GM18498 (cell line): ENCODE measurements around the gene DOCK1.
"Not testable (repeated sequence)": the region's sequence is repeated elsewhere in the genome, so short reads cannot be mapped to it uniquely, and the experiment has no call there.

Experiments
- ATAC-seq: cut with Tn5 transposase; IDR thresholded peaks from one replicate; pipeline ENCODE4 v1.9.1; 2021; ENCODE audit warnings: mild to moderate bottlenecking, moderate library complexity; ENCODE audit not compliant: unreplicated experiment

The DOCK1 gene

DNA sequence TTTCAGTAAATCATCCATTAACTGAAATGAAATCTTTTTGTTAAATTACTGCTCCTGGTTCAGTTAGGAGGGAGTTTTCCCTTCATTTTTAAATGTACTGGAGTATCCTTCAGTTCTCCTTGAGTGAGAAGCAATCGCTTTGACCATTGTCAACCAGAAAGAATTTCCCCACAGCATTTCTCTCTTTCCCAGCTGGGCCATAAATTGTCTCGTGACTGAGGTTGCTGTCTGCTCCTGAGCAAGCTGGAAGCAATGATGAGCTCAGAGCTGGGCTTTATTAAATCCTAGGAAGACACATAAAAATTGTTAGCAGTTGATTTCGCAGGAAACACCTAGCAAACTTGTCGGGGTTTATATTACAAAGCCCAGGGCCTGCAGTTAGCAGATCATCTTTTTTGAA is 393.2 kb downstream of the DOCK1 start:
- ATAC-seq = no peak

DNA sequence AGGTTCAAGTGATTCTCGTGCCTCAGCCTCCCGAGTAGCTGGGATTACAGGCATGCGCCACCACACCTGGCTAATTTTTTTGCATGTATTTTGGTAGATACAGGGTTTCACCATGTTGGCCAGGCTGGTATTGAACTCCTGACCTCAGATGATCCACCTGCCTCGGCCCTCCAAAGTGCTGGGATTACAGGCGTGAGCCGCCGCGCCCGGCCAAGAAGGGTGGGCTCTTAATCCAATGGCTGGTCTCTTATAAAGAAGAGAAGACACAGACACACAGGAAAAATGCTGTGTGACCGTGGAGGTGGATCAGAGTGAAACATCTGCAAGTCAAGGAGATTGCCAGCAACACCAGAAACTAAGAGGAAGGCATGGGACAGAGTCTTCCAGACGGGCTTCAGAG is 394.0 kb downstream of the DOCK1 start:
- not testable (repeated sequence) for ATAC-seq

DNA sequence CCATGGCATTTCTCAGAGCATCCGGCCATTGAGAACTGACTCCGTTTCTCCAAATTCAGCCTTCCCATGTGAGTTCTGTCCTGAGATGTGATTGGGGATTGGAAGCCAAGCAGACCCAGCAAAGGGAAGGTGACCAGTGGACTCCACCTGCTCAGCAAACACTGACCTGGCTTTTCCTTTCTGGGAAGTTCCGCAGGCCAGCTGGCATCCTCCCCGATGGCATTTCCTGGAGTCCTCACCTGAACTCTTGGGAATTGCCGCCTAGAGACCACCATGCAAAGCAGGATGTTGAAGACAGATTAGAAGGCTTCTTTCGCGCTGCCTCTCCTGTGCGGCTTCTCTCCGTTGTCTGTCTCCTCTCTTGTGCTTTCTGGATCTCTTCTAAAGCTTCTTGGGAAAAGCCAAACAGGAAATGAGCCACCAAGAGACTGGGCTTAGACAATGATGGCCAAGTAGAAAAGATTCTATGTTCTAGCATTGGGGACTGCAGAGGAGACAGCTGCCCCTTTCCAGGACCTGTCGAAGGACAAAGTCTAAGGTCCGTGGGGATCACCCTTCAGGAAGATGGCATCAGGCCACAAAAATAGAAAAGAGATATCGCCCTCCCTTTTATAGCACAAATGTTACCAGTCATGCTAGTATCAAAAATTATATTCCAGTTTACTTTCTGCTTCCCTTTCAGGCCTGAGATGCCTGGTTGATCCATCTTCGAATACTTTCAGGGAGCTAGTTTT is 394.9 kb downstream of the DOCK1 start:
- no peak for ATAC-seq

DNA sequence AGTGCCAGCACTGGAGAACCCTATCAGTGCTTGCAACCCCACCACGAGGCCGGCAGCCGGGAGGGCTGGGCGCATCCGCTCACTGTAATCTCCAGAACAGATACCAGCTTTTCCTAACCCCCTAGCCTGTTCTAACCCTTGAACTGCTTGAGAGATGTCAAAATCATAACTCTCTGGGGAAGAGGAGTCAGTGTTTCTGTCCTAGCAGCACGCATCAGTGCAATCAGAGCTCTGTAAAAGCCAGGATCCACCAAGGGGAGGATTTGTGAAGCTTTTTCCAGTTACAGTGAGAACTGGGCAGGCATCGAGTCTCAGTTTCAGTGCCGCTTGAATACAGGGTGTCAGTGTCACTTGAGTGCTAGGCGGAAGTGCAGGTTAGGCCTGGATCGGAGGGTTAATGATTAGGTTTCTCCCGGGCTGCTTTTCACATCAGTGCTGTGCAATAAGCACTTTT is 395.7 kb downstream of the DOCK1 start:
- ATAC-seq = no peak

DNA sequence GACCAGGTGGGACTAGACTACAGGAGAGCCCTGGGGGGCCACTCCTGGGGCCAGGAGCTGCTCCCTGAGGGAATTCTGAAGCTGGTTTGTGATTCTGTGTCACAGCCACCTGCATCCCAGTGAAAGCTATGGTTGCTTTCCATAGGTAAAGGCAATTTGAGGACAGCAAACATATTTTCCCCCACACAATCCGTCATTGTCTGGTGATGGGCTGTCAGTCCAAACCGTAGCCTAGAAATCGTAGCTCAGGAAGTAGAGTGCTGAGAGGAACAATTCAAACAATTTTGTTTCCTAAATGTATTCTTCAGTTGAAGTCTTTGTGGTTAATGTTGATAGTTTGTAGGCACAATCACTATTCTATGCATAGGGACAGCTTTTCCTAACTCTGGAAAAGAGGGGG is 397.1 kb downstream of the DOCK1 start:
- ATAC-seq = no peak

DNA sequence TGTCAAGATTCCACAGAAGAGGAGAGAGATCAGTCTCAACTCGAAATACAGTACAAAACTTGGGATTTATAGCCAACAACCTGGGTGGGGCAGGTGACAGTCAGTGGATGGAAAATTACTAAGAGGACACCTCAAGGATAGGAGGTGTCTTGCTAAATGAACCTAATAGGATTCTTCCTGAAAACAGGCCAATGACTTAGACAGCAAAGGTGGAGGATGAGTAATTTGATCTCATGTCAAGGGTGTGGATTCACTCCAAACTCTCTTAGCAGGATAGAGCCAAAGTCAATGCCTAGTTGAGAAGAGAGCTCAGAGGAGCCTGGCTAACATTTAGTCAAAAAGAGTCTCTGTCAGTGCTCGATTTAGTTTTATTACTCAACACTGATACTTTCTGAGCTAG is 397.9 kb downstream of the DOCK1 start:
- no peak for ATAC-seq

DNA sequence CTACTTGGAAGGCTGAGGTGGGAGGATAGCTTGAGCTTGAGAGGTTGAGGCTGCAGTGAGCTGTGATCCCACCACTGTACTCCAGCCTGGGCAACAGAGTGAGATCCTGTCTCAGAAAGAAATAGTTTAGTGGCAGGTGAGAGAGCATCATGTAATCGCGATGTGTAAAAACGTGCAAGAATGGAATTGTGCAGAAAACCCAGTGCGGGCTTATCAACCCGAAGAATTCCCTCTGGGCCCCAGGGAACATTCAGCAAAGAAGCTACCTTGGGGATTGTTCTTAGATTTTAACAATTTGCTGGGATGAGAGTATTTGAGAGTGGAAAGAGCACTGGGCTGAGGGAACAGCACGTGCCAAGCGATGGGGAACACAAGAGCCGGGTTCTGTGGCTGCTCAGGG is 398.5 kb downstream of the DOCK1 start:
- ATAC-seq = no peak

DNA sequence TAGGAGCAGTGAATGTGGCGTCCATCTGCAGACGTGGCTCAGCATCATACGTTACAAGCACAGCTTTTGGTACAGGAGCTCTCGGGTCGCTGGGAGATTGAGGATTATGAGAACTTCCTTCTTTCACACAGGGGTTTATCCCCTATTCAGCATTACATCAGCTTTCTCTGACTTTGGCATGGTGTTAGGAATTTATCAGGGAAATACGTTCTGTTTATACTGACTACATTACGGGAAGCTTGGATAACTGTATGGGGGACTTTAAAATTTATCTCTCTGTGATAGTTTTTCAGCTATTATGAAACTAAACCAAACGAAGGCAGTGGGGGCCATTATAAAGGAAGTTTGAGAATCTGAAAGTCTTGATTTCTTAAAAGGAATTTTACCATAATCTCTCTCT is 401.3 kb downstream of the DOCK1 start:
- no peak for ATAC-seq

DNA sequence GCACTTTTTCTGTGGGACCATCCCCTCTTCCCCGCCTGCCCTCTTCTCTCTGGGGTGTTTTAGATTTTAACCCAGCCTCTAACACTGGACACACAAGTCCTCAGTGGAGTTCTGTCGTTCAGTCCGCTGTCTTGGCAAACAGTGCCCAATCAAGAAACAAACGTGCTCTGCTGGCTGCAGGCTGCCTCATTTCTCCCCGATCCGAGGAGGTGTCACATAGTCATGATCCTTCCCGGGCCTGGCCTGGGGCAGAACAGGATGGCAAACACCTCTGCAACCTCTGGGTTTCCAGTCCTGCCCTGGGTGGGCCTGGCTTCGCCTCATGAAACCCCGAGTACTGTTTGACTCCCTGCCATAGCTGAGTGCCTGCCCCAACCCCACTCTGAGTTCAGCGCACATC is 402.1 kb downstream of the DOCK1 start:
- ATAC-seq = no peak

DNA sequence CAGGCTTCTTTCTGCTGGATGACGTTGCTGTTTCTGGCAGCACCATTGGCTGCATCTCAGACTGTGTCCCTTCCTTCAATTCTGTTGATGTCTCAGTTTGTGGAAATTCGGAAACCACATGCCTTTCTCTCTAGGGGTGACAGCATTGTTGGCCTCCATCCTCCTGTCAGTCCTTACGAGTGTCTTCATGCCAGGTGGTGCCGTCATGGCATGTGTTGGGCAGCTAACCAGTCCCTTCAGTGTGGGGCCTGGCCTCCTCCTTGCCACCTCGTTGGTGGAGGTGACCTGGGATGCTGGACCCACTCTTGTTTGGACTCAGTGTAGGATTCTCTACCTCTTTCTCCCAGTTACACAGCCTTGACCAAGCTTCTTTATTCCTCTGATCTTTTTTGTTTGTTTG is 402.8 kb downstream of the DOCK1 start:
- ATAC-seq = no peak

DNA sequence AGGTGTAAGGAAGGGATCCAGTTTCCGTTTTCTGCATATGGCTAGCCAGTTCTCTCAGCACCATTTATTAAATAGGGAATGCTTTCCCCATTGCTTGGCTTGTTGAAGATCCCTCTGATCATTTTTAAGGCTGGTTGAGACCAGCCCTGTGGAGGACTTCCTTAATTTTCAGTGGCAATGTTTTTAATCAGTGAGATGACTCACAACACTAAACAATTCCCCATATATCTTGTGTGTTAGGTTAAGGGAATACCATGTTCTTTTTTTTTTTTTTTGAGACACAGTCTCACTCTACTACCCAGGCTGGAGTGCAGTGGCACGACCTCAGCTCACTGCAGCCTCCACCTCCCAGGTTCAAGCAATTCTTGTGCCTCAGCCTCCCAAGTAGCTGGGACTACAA is 404.4 kb downstream of the DOCK1 start:
- ATAC-seq = not testable (repeated sequence)

DNA sequence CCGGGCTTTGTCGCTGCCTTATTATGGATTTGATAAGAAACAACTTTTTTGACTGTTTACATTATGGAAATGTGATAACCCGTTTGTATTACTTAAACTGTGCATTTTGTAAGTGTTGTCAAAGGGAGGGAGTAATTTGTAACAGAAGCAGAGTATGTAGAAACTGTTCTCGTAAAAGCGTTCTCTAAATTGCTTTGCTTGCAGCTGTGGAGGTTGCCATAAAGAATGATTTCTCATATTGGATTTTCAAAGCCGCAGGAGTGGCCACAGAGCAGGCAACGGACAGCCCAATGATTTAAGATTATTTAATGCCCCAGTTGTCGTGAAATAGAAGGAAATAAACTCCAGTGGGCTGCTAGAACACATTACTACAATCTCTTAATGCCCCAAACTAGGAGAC is 405.2 kb downstream of the DOCK1 start:
- ATAC-seq = no peak

DNA sequence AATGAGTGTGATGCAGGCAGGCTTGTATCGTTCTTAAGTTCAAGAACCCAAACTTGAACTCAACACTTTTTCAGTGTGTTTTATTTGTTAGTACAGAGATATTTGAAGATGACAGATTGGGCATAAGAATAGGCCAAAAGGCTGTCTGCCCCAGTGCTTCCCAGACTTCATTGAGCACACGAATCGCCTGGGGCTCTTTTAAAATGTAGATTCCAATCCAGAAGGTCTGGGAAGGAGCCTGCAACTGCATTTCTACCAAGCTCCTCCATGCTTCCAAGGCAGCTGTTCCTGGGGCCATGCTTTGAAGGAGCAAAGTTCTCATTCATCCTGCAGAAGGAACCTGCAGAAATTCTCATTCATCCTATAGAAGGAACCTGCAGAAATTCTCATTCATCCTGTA is 405.7 kb downstream of the DOCK1 start:
- ATAC-seq = no peak

DNA sequence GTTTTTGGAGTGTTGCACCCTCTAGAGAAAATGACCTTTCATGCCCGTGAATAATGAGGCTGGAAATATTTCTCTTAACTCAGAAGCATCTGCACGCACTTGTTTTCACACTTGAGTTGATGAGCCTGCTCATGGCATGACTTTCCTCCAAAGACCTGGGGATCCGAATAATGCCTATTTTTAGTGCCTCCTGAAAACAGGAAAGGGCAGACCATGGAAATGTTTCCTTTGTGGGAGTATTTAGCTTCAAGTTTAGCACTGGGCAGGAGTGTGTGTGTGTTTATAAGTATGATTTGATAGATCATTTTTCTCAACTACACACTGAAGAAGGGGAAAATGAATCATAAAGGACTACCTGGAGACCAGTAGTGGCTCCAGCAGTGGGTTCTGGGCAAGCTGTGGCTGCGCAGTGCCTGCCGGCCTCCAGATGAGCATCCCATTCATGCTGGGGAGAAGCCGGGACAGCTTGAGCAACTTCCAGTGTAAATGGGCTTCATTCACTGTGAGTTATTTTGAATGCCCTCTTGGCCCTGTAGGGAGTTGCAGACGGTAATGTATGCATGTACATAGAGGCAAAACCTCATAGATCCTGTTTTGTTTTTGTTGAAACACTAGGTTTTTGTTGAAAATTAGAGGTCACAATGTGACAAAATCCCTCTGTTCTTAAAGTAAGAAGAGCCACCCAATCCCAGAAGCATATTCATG is 408.9 kb downstream of the DOCK1 start:
- ATAC-seq = no peak

DNA sequence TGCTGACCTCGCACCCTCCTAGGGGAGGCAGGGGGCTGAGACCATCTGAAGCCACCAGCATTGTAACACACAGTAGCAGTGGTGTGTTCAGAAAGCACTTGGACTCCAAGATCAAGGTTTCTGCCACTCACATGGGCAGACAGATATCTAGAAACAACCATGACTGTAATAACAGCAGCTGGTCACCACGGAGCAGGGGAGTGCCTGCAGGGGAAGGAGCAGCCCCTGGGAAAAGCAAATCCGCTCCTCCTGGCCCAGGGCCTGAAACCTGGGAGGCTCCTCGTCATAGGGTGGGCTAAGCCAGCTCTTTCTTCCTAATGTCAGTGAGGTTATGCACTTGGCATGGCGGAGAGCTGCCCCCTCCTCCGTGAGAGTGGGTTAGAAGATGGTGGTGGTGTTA is 409.6 kb downstream of the DOCK1 start:
- no peak for ATAC-seq

DNA sequence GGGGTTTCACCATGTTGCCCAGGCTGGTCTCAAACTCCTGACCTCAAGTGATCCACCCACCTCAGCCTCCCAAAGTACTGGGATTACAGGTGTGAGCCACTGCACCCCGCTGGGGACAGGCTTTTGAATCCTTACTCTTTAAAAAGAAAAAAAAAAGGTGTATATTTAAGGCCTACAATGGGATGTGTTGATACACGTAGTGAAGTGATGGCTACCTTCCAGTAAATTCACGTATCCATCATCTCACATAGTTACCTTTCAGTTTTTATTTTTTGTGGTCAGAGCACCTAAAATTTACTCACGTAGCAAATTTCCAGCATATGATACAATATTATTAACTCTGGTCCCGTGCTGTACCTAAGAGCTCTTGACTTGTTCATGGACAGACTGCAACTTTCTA is 410.7 kb downstream of the DOCK1 start:
- ATAC-seq = no peak

DNA sequence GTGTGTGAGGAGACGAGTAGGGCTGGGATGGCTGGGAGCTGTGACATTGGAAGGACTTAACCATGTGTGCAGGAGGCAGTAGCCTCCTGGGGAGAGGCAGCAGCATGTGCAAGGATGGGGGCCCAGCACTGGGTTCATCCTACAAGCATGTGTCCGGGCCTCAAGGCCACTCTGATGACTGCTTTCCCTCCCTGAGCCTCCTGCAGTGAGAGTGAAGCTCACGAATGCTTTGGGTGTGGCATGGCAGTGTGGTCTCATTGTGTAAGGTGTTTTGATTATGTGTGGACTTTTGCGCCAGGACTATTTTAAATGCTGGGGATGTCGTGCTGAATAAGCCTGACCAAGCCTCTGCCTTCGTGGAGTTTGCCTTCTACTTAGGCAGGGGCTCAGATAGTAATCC is 413.2 kb downstream of the DOCK1 start:
- ATAC-seq = no peak

DNA sequence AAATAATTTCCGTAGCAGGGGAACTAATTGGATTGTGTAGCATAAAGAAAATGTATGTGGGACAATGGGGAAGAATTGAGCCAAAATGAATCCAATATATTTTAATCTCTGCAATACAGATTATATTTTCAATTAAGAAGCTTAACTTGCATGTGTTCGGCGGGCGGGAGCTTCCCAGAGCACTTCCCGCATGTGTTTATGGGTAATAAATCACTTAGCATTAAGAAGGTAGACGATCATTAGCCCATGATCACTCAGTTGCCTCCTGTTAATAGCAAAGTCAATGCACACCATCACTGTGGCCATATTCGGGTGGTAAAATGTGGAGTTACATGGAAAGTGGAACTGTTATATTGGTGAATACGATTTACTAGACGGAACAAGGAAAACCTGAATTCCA is 414.0 kb downstream of the DOCK1 start:
- ATAC-seq = no peak

DNA sequence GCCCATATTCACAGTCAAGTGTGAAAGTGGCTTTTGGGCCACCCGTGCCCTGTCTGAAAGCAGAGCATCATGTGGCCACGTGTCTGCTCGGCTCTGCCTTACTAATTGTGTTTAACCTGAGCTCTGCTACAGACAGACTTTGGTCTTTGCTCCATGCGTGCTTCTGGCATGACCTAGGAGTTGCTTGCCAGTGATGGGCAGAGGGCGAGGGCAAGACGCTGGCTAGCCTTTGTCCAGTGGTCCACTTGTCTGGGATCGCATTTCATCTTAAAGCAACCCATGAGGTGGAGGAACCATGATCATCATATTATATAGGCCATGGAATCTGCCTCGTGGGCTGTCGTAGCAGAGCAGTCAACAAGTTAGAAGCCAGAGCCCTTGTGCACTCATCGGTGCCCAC is 414.5 kb downstream of the DOCK1 start:
- ATAC-seq = no peak

DNA sequence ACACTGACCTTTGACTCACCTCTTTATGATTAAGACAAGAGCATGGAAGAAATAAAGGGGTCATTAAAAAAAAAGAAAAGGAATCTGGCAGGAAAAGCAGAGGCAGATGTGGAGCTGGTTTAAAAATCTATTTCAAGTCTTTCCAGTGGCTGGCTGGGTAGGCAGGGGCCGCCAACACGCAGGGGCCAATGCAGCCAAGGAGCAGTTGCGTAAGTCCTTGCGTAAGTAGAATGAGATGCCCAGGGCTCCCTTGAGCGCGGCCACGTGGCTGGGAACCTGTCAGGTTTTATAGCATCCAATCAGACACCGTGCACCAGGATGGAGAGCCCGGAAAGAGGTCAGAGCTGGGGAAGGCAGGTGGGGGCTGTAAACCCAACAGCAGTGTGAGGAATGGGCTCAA is 414.9 kb downstream of the DOCK1 start:
- no peak for ATAC-seq

DNA sequence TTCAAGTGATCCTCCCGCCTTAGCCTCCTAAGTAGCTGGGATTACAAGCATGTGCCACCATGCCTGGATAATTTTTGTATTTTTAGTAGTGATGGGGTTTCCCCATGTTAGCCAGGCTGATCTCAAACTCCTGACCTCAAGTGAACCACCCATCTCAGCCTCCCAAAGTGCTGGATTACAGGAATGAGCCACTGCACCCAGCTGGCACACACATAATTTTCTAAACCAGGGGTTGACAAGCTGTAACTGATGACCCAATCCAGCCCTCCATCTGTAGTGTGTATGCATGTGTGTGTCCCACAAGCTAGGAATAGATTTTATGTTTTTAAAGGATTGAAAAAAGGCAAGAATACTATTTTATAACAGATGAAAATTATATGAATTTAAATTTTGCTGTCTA is 417.1 kb downstream of the DOCK1 start:
- ATAC-seq = no peak

DNA sequence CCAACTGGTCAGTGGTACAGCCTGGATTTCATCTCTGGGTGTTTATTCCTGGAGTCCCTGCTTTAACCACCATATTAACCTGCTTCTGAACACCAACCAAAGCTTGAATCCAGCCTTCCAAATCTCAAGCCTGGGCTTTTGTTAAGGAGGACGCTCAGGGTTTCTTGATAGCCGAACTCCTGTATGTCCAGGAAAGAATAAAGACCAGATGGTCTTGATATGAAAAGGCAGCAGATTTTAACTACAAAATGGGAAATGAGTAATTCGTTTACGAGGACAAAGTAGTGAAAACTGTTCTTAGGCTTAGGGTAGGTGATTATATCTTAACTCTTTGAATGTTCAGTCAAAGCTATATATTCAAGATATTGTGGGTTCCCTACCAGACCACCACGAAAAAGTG is 420.3 kb downstream of the DOCK1 start:
- no peak for ATAC-seq

DNA sequence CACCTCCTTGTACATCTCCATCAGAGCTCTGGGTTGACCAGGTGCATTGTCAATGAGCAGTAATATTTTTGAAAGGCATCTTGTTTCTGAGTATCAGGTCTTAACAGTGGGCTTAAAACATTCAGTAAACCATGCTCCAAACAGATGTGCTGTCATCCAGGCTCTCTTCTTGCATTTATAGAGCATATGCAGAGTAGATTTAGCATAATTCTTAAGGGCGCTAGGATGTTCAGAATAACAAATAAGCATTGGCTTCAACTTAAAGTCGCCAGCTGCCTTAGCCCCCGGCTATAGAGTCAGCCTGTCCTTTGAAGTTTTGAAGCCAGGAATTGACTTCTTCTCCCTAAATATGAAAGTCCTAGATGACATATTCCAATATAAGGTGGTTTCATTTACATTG is 421.7 kb downstream of the DOCK1 start:
- no peak for ATAC-seq
